IPS DF 4.7 (cell line): ENCODE measurements around the gene HINFP.
"Not testable (repeated sequence)": the region's sequence is repeated elsewhere in the genome, so short reads cannot be mapped to it uniquely, and the experiment has no call there.

Experiments used
- DNase-seq: peaks from one replicate; pipeline ENCODE4 v3.0.0-alpha.2; 2013; ENCODE audit warnings: low spot score; ENCODE audit errors: extremely low read depth

Gene HINFP

DNA sequence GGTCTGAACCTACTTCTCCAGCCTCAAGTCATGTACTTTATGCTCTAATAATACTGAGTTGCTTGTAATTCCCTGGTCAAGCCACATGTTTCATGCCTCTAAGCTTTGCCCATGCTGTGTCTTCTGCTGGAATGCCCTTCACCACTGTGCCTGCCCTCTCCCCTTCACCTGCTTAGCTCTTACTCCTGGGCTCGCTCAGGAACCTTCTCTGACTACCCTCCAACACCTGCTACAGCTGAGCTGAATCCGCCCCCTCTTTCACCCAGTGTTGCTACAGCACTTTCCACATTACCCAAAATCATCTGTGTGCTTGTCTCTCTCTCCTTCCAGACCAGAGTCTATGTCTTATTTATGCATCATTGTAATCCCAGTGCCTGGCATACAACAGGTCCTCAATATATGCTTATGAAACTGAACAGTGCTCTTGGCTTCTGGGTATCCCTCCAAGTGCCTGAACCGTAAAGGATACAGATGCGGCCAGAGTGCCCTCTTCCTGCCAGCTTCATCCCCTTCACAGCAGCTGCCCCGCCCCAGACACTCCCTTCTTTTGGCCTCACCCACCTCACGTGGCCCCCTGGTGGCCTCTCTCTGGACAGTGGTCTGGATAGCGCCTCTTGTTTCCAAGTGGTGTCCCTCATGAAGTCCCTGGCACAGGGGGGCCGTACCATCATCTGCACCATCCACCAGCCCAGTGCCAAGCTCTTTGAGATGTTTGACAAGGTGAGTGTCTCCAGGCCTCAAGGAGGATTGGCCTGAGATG, 34.5 kb downstream of the HINFP start:
- no peak for DNase-seq

DNA sequence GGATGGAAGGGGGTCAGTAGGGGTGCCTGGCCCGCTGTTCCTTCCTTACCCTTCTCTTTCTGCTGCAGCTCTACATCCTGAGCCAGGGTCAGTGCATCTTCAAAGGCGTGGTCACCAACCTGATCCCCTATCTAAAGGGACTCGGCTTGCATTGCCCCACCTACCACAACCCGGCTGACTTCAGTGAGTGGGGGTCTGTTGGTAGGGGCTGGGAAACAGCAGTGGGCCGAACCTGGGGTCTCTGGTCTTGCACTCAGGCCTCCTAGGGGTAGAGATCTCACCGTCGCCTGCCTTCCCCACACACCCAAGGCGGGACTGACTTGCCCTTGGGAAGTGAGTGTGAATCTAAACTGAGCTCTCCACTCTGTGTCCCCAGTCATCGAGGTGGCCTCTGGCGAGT, 35.1 kb downstream of the HINFP start:
- no peak for DNase-seq

DNA sequence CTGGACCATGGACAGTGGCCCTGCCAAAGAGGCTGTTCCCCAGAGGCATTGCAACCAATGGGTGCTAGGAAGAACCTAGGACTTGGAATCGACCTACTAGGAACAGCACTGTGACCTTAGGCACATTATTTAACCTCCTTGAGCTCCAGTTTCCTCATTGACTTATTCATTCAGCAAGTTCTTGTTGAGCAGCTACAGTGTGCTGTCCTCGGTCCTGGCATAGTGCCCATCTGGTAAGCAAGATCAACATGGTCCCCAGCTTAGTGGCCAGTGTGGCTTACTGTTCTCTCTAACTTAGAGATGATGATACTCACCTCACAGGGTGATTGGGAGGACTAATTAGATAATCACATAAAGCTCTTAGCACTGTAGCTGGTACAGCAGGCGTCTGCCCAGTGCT, 35.7 kb downstream of the HINFP start:
- no peak for DNase-seq

DNA sequence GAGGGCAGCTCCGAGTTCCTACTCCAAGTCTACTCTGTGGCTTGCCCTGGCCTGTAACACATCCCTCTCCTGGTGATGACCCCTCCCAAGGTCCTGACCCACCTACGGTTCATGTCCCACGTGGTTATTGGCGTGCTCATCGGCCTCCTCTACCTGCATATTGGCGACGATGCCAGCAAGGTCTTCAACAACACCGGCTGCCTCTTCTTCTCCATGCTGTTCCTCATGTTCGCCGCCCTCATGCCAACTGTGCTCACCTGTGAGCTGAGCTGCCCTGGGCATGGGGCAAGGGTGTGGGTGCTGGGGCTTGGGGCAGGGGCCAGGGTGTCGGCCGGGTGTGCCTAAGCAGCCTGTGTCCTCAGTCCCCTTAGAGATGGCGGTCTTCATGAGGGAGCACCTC, 37.1 kb downstream of the HINFP start:
- no peak for DNase-seq

DNA sequence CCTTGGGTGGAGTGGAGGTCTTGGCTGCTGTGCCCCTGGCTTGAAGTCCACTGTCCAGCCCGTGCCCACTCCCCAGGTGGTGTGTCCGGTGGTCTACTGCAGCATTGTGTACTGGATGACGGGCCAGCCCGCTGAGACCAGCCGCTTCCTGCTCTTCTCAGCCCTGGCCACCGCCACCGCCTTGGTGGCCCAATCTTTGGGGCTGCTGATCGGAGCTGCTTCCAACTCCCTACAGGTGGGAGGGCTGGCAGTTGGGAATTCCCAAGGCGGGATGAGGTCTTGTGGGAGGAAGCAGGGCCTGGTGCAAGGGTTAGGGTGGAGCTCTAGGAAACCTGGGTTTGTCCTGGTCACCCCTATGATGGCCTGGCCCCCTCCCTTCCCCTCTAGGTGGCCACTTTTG, 38.8 kb downstream of the HINFP start:
- no peak for DNase-seq

DNA sequence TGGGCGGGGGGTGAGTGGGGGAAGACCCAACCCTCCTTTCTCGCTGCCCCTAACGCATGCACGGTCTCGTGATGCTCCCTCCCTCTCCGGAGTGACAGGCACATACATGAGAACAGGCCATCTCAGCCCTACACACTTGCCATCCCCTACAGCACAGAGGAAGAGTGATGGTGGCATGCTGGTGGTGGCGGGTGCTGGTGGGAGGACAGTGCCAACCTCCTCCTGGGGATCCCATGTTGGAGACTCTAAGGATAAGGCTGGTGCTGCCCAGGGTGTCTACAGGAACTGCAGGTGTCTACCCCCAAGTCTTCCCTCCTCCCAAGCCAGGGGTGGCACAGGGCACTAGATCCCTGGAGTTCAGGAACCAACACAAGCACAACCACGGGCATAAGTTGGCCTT, 40.5 kb downstream of the HINFP start:
- no peak for DNase-seq

DNA sequence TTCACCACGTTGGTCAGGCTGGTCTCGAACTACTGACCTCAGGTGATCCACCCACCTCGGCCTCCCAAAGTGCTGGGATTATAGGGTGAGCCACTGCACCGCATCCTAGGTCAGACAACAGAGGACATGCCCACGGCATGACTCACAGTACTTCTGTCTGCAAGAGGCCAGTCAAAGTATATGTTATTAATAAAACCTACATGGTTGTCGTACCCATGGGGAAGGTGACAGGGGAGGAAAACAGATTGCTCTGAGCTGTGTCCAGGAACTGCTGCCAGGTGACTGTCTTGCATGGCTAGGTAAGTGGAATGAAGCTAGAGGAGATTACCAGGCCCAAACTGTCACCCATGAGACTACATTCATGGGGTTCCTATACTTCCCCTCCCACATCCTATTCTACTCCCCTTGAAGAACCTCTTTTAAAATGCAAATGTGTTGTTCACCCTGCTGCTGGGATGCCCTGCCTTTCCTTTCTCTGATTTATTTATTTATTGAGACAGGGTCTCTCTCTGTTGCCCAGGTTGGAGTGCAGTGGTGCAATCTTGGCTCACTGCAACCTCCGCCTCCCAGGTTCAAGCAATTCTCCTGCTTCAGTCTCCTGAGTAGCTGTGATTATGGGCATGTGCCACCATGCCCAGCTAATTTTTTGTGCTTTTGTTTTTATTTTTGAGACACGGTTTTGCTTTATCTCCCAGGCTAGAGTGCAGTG, 45.1 kb downstream of the HINFP start:
- DNase-seq: no peak

DNA sequence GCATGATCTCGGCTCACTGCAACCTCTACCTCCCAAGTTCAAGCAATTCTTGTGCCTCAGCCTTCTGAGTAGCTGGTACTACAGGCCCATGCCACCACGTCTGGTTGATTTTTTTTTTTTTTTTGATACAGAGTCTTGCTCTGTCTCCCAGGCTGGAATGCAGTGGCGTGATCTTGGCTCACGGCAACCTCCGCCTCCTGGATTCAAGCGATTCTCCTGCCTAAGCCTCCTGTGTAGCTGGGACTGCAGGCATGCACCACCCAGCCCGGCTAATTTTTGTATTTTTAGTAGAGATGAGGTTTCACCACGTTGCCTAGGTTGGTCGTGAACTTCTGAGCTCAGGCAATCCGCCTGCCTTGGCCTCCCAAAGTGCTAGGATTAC, 45.7 kb downstream of the HINFP start:
- DNase-seq: not testable (repeated sequence)

DNA sequence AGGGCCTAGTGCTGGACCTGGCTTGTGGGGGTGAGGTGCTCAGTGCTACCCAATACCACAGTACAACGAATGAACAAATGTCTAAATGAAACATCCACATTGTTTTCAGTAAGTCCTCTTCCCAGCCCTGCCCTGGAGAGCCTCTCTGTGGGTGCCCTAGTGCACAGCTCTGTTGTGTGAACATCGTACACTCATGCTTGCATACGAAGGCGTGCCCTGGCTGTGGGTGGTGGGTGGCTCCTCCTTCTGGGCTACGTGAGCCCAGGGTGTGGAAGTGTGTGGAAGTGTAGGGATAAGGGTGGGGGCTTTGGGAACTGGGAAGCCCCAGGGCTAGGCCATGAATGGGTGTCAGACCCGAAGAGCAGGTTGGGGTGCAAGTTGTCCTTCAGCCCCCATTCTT, 46.6 kb downstream of the HINFP start:
- DNase-seq: no peak

DNA sequence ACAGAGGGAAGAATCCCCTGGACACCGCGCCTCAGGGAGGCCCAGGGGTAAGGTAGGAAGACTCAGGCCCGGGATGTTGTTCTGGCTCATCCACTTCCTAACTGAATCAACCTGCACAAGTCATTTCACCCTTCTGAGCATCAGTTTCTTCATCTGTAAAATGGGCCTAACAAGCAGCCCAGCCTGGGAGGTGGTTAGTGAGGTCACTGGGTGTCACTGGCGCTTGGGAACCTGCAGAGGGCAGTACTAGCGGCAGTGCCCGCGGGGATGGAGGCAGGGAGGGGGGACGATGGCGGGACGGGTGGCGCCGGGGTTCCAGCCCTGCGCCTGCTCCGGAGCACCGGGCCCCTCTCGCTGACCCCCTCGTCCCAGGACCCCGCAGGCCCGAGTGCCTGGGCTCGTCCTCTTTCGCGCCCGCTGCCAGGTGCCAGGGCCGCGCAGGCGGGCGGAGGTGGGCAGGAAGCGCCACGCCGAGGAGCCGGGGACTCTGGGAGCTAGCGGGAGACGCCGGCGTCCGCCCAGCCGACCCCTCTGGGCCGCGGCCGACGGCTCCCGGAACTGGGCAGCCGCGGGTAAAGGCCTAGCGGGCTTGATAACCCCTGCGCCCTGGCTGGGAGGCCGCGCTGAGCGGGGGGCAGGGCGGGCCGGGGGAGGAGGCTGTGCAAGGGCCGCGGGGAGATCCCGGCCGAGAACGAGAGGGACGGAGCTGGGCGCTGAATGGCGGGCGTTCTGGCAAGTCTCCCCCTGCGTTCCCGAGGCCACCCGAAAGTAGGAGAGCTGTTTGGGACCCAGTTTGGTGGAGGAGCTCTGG, 47.3 kb downstream of the HINFP start, which contains the start of gene NLRX1:
TSS of gene NLRX1 (plus strand) at position 255 of the 811 bp plus-strand sequence. CDS start 2,679 bp downstream, outside the sequence.
- DNase-seq: no peak

DNA sequence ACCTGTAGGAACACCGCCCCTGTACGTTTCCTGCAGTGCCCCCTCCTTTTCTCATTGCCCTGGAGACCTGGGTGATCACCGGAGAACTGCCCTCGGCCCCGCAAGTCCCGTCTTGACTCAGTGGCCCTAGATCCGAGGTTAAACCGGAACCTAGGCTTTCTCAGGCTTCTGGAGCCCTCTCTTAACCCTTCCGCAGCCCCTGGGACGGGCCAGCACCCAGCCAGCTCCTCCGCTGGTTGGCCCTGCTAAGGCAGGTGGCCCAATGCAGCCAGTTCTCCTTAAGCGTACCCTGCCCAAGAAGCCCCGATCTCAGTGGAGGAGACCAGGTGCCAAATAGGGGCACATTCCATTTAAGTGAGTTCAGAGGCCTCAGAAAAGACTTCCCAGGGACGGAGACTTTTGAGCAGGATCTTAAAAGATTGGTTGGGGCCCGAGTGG, 47.9 kb downstream of the HINFP start:
- no peak for DNase-seq

DNA sequence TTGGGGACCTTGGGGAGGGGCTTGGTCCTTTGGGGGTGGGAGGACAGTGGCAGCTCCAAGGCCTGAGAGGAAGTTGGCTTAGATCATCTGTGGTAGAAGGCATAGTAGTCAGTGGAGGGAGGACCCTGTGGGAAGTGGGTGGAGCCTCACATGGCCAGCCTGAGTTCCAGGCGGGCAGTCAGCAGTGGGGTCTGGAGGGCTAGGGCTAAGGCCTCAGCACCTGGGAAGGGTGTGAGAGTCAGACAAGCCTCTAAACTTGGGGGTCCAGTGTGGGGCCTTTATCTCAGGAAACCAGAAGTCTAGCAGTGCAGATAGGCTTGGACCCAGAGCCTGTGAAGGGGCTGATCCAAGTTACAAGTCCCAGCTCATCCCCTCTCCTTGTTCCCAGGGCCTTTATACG, 51.1 kb downstream of the HINFP start:
- DNase-seq: no peak

DNA sequence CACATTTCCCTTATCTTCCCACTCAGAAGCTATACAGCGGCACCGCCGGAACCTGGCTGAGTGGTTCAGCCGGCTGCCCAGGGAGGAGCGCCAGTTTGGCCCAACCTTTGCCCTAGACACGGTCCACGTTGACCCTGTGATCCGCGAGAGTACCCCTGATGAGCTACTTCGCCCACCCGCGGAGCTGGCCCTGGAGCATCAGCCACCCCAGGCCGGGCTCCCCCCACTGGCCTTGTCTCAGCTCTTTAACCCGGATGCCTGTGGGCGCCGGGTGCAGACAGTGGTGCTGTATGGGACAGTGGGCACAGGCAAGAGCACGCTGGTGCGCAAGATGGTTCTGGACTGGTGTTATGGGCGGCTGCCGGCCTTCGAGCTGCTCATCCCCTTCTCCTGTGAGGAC, 52.1 kb downstream of the HINFP start:
- no peak for DNase-seq

DNA sequence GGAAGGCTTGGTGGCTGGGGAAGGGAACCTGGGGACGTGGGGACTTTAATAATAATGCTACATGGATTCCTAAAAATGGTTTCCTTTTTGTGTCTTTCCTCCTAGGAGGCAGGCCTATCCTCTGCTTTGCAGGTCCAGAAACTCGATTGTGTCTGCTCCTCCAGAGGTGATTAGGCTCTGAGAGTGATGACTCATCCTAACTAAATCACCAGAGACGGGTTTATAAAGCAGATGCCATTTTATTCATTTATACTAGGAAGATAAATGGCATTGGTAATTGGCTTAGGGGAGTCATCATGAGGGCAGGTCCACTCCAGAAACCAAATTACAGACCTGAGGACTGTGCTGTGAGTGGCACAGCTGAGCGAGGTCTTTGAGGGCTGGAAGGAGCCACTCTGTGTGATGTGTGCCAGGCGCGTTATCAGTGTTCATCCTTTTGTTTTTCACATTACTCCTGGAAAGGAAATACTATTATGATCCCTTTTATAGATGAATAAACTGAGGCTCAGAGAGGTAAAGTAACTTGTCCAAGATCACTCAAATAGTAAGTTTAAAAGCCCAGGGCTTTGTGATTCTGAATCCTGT, 54.2 kb downstream of the HINFP start:
- no peak for DNase-seq

DNA sequence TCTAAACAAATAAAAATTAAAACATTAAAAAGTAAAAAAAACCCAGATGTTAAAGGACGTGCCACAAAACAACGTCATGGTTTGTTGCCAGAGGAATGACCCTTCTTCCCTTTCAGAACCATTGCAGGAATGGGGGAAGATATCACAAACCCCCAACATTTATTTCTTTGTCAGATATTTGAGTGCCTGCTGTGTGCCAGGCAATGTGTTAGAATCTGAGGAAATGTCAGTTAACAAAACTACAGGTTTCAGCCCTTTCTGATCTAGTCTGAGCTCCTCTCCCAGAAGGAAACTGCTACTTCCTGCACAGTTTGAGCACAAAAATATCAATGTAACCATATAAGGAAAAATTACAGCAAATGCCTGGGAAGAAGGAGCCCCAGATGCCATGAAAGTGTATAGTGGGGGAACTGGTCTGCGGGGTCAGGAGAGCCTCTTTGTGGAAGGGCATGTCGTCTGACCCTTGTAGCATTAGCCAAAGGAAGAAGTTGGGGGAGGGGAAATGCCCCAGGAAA, 56.8 kb downstream of the HINFP start:
- DNase-seq: no peak

DNA sequence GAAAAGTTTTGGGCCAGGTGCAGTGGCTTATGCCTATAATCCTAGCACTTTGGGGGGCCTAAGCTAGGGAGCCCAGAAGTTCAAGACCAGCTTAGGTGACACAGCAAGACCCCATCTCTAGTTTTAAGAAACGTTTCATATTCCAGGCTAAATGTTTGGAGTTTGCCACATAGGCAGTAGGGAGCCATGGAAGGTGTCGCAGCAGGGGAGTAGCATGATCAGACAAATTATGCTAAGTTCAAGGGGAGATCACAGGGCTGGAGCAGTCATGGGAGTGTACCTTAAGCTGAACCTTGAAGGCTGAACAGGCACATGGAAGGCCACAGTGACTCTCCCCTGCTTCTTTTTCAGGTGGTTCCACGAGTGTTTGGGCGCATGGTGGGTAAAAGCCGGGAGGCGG, 58.0 kb downstream of the HINFP start:
- DNase-seq: no peak

DNA sequence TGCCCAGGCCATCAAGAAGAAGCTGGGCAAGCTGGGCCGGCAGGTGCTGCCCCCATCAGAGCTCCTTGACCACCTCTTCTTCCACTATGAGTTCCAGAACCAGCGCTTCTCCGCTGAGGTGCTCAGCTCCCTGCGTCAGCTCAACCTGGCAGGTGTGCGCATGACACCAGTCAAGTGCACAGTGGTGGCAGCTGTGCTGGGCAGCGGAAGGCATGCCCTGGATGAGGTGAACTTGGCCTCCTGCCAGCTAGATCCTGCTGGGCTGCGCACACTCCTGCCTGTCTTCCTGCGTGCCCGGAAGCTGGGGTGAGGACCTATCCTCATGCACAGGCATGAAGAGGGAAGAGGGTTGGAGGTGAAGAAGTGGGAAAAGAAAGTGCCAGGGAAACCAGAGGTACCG, 58.6 kb downstream of the HINFP start:
- DNase-seq: no peak

DNA sequence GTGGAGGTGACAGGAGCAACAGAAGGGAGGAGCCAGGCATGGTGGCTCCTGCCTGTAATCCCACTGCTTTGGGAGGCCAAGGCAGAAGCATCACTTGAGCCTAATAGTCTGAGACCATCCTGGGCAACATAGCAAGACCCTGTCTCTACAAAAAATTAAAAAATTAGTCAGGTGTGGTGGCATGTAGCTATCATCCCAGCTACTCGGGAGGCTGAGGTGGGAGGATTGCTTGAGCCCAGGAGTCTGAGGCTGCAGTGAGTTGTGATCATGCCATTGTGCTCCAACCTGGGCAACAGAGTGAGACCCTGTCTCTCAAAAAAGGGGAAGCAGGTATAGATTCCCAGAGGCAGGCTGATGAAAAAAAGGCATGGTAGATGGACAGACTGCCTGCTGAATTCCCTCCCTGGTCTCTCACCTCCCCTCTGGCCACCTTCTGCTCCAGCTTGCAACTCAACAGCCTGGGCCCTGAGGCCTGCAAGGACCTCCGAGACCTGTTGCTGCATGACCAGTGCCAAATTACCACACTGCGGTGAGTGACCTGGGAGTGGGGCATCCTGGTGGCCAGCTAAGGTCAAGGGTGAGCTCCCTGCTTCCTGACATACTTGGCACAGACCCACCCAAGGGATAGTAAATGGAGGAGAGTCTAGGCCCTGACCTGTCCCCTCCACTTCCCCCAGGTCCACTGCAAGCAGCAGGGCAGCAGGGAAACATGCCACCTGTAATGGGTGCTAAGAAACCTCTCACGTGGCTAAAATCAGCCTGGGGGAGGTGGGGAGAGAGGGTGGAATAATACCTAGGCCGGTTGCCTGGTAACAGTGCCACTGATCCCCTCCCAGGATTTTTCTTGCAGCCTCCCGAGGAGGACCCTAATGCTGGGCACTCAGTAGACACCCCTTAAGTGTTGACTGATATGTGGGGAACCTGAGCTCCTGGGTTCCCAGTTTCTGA, 59.6 kb downstream of the HINFP start:
- DNase-seq: no peak

DNA sequence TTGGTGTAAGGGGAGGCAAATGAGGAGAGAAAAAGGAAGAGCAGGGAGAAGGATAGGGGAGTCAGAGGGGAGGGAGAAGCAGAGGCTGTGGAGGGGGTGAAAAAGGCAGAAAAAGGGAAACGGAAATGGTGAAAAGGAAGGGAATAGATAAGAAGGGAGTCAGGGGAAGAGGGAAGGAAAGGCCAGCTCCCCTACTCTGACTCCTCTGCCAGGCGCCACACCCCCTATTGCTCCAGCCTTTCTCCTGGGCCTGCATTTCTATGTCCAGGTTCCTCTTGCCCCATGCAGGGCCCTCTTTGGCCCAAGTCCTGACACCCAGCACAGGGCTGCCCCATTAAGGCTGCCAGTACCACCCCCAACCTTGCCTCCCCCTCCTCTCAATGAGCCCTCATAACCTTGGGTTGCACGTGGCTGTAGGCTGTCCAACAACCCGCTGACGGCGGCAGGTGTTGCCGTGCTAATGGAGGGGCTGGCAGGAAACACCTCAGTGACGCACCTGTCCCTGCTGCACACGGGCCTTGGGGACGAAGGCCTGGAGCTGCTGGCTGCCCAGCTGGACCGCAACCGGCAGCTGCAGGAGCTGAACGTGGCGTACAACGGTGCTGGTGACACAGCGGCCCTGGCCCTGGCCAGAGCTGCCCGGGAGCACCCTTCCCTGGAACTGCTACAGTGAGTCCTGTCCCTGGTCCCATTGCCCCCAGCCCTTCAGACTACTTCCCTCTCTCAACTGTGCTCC, 60.5 kb downstream of the HINFP start:
- no peak for DNase-seq

DNA sequence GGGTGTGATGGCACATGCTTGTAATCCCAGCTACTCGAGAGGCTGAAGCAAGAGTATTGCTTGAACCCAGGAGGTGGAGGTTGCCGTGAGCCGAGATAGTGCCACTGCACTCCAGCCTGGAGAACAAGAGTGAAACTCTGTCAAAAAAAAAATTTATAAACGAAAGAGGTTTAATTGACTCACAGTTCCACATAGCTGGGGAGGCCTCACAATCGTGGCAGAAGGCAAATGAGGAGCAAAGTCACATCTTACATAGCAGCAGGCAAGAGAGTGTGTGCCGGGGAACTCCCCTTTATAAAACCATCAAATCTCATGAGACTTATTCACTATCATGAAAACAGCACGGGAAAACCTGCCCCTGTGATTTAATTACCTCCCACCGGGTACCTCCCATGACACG, 63.0 kb downstream of the HINFP start:
- DNase-seq: not testable (repeated sequence)
